Measurements from ENCODE around the gene UHRF1.
"Not testable (repeated sequence)": the region's sequence is repeated elsewhere in the genome, so short reads cannot be mapped to it uniquely, and the experiment has no call there.

The UHRF1 gene

DNA sequence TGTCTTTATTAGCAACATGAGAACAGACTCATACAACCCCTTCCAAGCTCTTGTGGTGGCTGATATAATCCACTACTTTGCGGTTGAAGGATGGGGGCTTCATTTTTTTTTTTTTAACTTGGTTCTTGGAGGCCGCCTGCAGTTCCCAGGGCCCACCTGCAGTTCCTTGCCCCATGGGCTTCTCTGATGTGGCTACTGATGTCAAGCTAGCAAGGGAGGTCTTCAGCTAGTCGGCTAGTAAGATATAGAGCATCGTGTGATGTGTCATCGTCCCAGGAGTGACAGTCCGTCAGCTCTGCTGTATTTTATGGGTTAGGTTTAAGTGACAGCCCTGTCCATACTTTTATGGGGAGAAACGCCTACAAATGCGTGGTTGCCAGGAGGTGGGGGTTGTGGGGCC lies 26.1 kb downstream of the UHRF1 start:
- no peaks in the 10 kb centered on the region for H3K9me3 Mint-ChIP-seq
- ATAC-seq (ENCODE audit: low read depth) = no peak
- no peak for DNase-seq (ENCODE audit: low spot score in 2 of 2)
- no peaks in the 10 kb centered on the region for H3K36me3 Mint-ChIP-seq
- H3K27ac Mint-ChIP-seq = no peak overlapping the region
- H3K4me3 Mint-ChIP-seq = no peak overlapping the region
- no peaks in the 10 kb centered on the region for H3K27me3 Mint-ChIP-seq
- peaks cover 10% of the 10 kb centered on the region for H3K4me1 Mint-ChIP-seq

DNA sequence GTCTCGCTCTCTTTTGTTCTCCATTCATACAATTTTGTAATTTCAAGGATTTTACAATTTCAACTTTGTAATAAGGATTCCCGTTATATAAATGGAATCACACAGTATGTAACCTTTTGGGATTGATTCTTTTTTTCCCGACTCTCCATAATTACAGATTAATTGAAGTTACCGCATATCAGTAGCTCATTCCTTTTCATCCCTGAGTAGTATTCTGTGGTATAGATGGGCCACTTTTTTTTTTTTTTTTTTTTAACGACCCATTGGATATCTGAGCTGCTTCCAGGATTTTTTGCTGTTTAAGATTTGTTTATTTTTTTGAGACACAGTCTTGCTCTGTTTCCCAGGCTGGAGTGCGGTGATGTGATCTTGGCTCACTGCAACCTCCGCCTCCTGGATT lies 27.8 kb downstream of the UHRF1 start:
- no peak for DNase-seq (ENCODE audit: low spot score in 2 of 2)
- peaks cover 8% of the 10 kb centered on the region for H3K4me1 Mint-ChIP-seq
- H3K36me3 Mint-ChIP-seq = no peaks in the 10 kb centered on the region
- ATAC-seq (ENCODE audit: low read depth) = no peak
- H3K9me3 Mint-ChIP-seq = no peaks in the 10 kb centered on the region
- H3K4me3 Mint-ChIP-seq = no peak overlapping the region
- no peaks in the 10 kb centered on the region for H3K27me3 Mint-ChIP-seq
- no peak overlapping the region for H3K27ac Mint-ChIP-seq

DNA sequence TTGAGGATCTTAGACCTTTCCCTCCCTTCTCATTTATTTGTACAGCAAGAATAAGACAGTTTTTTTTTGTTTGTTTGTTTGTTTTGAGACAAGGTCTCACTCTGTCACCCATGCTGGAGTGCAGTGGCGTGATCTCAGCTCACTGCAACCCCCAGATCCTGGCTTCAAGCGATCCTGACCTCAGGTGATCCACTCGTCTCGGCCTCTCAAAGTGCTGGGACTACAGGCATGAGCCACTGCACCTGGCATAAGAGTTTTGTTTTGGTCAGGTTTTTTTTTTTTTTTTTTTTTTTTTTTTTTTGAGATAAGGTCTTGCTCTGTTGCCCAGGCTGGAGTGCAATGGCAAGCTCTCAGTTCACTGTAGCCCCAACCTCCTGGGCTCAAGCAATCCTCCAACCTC lies 29.2 kb downstream of the UHRF1 start:
- H3K4me1 Mint-ChIP-seq; H3K36me3 Mint-ChIP-seq; H3K27ac Mint-ChIP-seq; DNase-seq (ENCODE audit: low spot score in 2 of 2); ATAC-seq (ENCODE audit: low read depth); H3K4me3 Mint-ChIP-seq; H3K27me3 Mint-ChIP-seq; H3K9me3 Mint-ChIP-seq: not testable (repeated sequence)

DNA sequence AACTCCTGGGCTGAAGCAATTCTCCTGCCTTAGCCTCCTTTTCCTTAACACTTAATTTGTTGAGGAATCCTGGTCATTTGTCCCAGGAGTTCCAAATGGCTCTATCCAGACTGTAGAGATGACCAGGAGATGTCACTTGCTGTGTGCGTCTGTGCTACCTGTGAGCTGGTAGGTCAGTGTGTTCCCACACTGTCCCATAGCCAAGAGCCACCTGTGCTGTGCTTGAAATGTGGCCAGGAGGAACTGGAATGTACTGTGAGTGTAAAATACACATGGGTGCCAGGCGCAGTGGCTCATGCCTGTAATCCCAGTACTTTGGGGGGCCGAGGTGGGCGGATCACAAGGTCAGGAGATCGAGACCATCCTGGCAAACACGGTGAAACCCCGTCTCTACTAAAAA lies 30.2 kb downstream of the UHRF1 start:
- DNase-seq (ENCODE audit: low spot score in 2 of 2) (no peak), ATAC-seq (ENCODE audit: low read depth) (no peak)
- no peaks in the 10 kb centered on the region for H3K4me1 Mint-ChIP-seq
- H3K4me3 Mint-ChIP-seq = no peak overlapping the region
- H3K9me3 Mint-ChIP-seq = no peaks in the 10 kb centered on the region
- no peaks in the 10 kb centered on the region for H3K36me3 Mint-ChIP-seq
- H3K27ac Mint-ChIP-seq = no peak overlapping the region
- no peaks in the 10 kb centered on the region for H3K27me3 Mint-ChIP-seq

DNA sequence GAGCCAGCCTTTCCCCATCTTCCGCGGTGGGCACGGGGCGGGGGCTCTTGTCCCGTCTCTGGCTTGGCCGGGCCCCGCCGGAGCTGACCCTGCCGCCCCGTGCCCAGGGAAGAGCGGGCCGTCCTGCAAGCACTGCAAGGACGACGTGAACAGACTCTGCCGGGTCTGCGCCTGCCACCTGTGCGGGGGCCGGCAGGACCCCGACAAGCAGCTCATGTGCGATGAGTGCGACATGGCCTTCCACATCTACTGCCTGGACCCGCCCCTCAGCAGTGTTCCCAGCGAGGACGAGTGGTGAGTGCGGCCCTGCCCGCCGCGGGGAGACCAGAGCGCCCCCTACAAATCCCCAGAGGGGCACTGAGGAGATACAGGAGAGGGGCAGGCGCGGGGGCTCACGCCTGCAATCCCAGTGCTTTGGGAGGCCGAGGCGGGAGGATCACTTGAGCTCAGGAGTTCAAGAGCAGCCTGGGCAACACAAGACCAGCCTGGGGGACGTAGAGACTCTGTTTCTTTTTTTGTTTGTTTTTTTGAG lies 32.4 kb downstream of the UHRF1 start:
- DNase-seq (ENCODE audit: low spot score in 2 of 2); H3K27me3 Mint-ChIP-seq; ATAC-seq (ENCODE audit: low read depth); H3K4me3 Mint-ChIP-seq; H3K36me3 Mint-ChIP-seq; H3K27ac Mint-ChIP-seq; H3K4me1 Mint-ChIP-seq; H3K9me3 Mint-ChIP-seq: not testable (repeated sequence)

DNA sequence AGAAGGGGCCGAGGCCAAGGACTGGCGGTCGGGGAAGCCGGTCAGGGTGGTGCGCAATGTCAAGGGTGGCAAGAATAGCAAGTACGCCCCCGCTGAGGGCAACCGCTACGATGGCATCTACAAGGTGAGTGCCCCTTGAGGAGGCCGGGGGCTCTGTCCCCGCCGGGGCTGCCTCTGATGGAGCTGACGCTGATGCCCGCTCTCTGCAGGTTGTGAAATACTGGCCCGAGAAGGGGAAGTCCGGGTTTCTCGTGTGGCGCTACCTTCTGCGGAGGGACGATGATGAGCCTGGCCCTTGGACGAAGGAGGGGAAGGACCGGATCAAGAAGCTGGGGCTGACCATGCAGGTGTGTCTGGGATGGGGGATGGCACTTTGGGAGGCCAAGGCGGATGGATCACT lies 41.3 kb downstream of the UHRF1 start:
- H3K27me3 Mint-ChIP-seq; H3K9me3 Mint-ChIP-seq; H3K4me3 Mint-ChIP-seq; ATAC-seq (ENCODE audit: low read depth); H3K36me3 Mint-ChIP-seq; H3K4me1 Mint-ChIP-seq; H3K27ac Mint-ChIP-seq; DNase-seq (ENCODE audit: low spot score in 2 of 2): not testable (repeated sequence)

DNA sequence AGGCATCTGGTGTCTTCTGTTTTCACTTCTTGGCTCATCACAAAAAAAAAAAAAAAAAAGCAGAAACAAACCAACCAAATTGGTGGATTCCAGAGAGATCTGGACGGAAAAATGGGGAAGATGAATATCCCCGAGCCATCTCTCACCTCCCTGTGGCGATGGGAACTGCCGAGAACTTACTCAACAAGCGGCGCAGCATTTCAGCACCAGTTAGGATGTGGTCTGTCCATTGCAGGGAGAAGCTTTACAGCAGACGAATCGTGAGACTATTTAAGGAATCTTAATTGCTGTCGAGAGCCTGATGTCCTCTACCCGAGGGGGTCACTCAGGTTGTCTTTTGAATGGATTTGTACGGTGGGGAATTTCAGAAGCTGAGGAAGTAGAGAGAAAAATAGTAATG lies 42.4 kb downstream of the UHRF1 start:
- Mint-ChIP-seq H3K27me3 (no peaks in the 10 kb centered on the region), H3K4me1 (no peaks in the 10 kb centered on the region), H3K9me3 (no peaks in the 10 kb centered on the region), H3K36me3 (no peaks in the 10 kb centered on the region), H3K27ac (no peak overlapping the region), H3K4me3 (no peak overlapping the region)
- DNase-seq (ENCODE audit: low spot score in 2 of 2) = no peak
- ATAC-seq (ENCODE audit: low read depth) = no peak

DNA sequence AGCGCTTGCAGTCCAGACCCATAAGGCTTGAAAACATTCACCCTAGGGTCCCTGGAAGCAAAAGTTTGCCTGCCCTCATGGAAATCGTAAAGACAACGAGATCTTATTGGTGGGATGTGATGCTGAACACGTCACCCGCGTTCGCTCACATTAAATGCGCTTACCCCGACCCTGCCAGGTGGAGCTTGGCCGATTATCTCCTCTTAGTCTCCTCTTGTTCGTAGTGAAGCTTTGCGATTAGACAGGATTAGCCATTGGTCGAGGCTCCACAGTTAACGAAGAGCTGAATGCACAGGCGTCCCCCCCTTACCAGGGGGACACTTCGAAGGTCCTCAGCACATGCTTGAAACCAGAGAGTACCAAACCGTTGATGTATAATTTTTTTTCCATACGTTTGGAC lies 43.6 kb downstream of the UHRF1 start:
- ATAC-seq (ENCODE audit: low read depth) = no peak
- Mint-ChIP-seq H3K4me1 (no peaks in the 10 kb centered on the region), H3K27ac (no peak overlapping the region), H3K36me3 (no peaks in the 10 kb centered on the region), H3K9me3 (no peaks in the 10 kb centered on the region), H3K4me3 (no peak overlapping the region), H3K27me3 (no peaks in the 10 kb centered on the region)
- DNase-seq (ENCODE audit: low spot score in 2 of 2) = no peak

DNA sequence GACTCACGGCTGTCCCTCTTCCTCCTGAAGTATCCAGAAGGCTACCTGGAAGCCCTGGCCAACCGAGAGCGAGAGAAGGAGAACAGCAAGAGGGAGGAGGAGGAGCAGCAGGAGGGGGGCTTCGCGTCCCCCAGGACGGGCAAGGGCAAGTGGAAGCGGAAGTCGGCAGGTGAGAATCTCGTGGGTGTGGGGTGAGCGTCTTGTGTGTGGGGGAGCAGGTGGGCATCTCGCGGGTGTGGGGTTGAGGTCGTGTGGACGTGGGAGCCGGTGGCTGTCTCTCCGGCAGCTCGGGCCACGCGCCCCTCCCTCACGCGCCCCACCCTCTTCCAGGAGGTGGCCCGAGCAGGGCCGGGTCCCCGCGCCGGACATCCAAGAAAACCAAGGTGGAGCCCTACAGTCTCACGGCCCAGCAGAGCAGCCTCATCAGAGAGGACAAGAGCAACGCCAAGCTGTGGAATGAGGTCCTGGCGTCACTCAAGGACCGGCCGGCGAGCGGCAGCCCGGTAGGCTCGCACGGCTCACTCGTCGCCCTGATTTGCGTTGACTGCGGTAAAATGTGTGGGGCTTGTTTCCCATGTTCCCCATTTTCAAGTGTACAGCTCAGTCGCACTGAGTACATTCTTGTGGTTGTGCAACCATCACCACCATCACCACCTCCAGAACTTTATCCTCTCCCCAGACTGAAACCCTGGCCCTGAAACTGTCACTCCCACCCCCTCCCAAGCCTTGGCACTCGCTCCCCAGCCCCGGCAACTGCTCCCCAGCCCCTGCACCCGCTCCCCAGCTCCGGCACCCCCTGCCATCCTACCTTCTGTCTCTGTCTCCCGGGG lies 45.2 kb downstream of the UHRF1 start:
- H3K4me1 Mint-ChIP-seq; H3K4me3 Mint-ChIP-seq; H3K36me3 Mint-ChIP-seq; H3K27ac Mint-ChIP-seq; H3K9me3 Mint-ChIP-seq; ATAC-seq (ENCODE audit: low read depth); H3K27me3 Mint-ChIP-seq; DNase-seq (ENCODE audit: low spot score in 2 of 2): not testable (repeated sequence)

DNA sequence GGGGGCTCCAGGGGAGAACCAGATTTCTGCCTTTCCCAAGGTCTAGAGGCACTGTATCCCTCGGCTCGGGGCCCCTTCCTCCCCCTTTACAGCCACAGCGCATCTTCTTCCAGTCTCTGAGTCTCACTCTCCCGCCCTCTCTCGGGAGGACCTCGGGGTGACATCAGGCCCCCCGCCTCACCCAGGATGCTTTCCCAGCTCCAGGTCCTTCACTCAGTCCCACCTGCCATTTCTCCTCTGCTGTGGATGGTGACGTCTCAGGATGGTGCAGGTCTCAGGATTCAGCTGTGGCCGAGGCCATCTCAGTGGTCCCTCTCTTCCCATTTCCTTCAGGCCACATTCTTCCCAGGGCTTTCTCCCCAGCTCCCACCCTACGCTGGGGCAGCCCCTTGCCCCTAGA lies 46.0 kb downstream of the UHRF1 start:
- H3K4me1 Mint-ChIP-seq = peaks cover 4% of the 10 kb centered on the region
- no peaks in the 10 kb centered on the region for H3K27me3 Mint-ChIP-seq
- no peak overlapping the region for H3K4me3 Mint-ChIP-seq
- no peak for ATAC-seq (ENCODE audit: low read depth)
- no peaks in the 10 kb centered on the region for H3K9me3 Mint-ChIP-seq
- no peak overlapping the region for H3K27ac Mint-ChIP-seq
- no peak for DNase-seq (ENCODE audit: low spot score in 2 of 2)
- H3K36me3 Mint-ChIP-seq = no peaks in the 10 kb centered on the region

DNA sequence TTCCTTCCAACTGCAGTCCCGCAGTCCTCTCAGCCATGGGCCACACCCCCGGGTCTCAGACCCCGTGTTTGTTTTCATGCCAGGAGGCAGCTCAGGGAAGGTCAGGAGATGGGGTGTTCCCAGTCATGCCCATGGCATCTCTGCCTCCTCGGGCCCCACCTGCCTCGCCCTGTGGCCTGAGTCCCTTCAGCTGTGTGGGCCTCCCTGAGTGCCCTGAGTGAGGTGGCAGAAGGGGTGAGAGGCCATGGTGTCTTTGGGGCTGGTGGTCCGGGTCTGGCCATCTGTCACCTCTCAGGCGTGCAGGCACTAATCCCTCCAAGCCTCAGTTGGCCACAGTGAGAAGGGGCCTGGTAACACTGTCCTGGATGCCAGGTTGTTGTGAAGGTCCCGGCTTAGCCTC lies 48.7 kb downstream of the UHRF1 start:
- no peaks in the 10 kb centered on the region for H3K36me3 Mint-ChIP-seq
- ATAC-seq (ENCODE audit: low read depth) = no peak
- no peaks in the 10 kb centered on the region for H3K9me3 Mint-ChIP-seq
- no peak overlapping the region for H3K4me3 Mint-ChIP-seq
- H3K27me3 Mint-ChIP-seq = no peaks in the 10 kb centered on the region
- peaks cover 4% of the 10 kb centered on the region for H3K4me1 Mint-ChIP-seq
- DNase-seq (ENCODE audit: low spot score in 2 of 2) = no peak
- no peak overlapping the region for H3K27ac Mint-ChIP-seq

DNA sequence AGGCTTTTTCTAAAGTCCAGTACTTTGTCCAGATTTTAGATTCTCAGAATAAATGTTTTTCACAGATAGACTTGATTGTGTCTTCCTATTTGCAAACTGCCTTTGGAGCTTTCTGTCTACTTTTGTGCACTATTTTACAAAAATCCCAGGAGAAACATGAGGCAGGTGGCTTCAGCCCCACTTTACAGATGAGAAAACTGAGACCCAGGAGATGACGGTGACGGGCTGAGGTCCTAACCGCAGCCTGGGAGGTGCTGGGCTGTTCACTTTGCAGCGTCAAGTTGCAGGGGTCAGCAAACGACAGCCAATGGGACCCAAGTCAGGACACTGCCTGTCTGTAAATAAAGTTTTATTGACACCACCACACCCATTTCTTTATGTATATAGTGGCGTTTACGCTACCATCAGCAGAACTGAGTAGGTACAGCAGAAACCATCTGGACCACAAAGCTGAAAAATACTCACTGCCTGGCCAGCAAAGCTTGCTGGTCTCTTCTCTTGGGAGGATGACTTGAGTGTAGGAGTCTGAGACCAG lies 52.9 kb downstream of the UHRF1 start:
- H3K27me3 Mint-ChIP-seq = no peaks in the 10 kb centered on the region
- no peaks in the 10 kb centered on the region for H3K9me3 Mint-ChIP-seq
- ATAC-seq (ENCODE audit: low read depth) (no peak), DNase-seq (ENCODE audit: low spot score in 2 of 2) (no peak)
- no peak overlapping the region for H3K27ac Mint-ChIP-seq
- H3K36me3 Mint-ChIP-seq = no peaks in the 10 kb centered on the region
- no peak overlapping the region for H3K4me3 Mint-ChIP-seq
- peaks cover 4% of the 10 kb centered on the region for H3K4me1 Mint-ChIP-seq

DNA sequence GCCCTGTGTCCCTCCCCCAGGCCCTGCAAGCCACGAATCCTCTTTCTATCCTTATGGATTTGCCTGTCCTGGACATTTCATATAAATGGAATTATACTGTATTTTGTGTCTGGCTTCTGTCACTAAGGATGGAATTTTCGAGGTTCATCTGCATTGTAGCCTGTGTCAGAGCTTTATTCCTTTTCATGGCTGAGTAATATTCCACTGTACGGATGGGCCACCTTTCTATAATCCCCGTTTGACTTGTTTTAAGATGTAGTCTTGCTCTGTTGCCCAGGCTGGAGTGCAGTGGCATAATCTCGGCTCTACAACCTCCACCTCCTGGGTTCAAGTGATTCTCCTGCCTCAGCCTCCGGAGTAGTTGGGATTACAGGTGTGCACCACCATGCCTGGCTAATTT lies 55.8 kb downstream of the UHRF1 start:
- ATAC-seq (ENCODE audit: low read depth) = no peak
- no peak for DNase-seq (ENCODE audit: low spot score in 2 of 2)
- Mint-ChIP-seq H3K27me3 (no peaks in the 10 kb centered on the region), H3K4me1 (peaks cover 8% of the 10 kb centered on the region), H3K9me3 (no peaks in the 10 kb centered on the region), H3K4me3 (no peak overlapping the region), H3K27ac (no peak overlapping the region), H3K36me3 (no peaks in the 10 kb centered on the region)

DNA sequence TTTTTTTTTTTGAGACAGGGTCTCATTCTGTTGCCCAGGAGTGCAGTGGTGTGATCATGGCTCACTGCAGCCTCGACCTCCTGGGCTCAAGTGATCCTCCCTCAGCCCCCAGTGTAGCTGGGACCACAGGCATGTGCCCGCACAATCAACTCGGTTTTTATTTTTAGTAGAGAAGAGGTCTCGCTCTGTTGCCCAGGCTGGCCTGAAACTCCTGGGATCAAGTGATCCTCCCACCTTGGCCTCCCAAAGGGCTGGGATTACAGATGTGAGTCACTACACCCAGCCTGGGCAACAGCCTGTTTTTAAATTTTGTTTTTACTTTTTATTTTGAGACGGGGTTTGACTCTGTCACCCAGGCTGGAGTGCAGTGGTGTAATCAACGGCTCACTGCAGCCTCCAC lies 57.3 kb downstream of the UHRF1 start:
- no peaks in the 10 kb centered on the region for H3K27me3 Mint-ChIP-seq
- no peak overlapping the region for H3K4me3 Mint-ChIP-seq
- H3K27ac Mint-ChIP-seq = no peak overlapping the region
- no peaks in the 10 kb centered on the region for H3K9me3 Mint-ChIP-seq
- no peak for DNase-seq (ENCODE audit: low spot score in 2 of 2)
- no peaks in the 10 kb centered on the region for H3K36me3 Mint-ChIP-seq
- peaks cover 22% of the 10 kb centered on the region for H3K4me1 Mint-ChIP-seq
- no peak for ATAC-seq (ENCODE audit: low read depth)
